ENCODE results near the gene LANCL1. TPM values are rescaled to one million over a fixed set of nuclear protein-coding genes. Genes with fewer than 3 reads are reported as not detected.

Gene LANCL1
- total RNA-seq, 1 experiment from 2014 or later, result 49.9 TPM

DNA sequence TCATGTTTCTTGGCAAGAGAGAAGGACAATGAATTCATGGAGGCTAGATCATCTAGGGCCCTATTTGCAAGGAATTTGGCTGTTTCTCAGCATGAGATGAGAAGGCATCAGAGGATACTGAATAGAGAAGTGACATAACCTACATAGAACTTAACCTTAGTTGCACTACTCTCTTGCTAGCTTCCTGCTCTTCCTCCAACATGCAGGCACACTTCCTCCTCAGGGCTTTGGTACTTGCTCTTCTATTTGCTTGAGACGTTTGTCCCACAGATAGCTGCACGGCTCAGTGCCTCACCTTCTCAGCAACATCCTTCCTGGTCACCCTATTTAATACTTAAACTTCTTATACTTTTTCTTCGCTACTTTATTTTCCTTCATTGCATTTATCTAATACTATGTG, 20.0 kb upstream of the LANCL1 start:
- no peak overlapping the region for H3K27ac Mint-ChIP-seq
- WGBS (ENCODE audit: extremely low coverage, insufficient read length, low lambda C conversion rate), result 100% methylated on average over 1 of the region's 3 CpGs
- H3K23me2 ChIP-seq (ENCODE audit: insufficient read length, low read depth, low read length, poor library complexity, severe bottlenecking), result no peaks in the 10 kb centered on the region
- peaks cover 4 to 7% of the 10 kb centered on the region in 2 experiments; a peak in 3 of 4 replicates for H3K4me1 Mint-ChIP-seq
- no peak overlapping the region for H2AFZ ChIP-seq (ENCODE audit: low read length)
- no peak overlapping the region for H3K4ac ChIP-seq (ENCODE audit: low read depth, low read length)
- H3K9ac ChIP-seq (ENCODE audit: extremely low read depth, insufficient read length, low read length), result no peak overlapping the region
- H4K5ac ChIP-seq (ENCODE audit: insufficient read length, low read depth, low read length), result no peak overlapping the region
- no peak overlapping the region for H4K91ac ChIP-seq (ENCODE audit: insufficient read length, low read depth, low read length)
- H3K9me3 Mint-ChIP-seq, result peaks cover 2 to 15% of the 10 kb centered on the region in 2 experiments; a peak in 4 of 5 replicates
- no peak overlapping the region for H3K23ac ChIP-seq (ENCODE audit: insufficient read length, low read depth, low read length)
- H3K79me1 ChIP-seq (ENCODE audit: insufficient read depth, low read depth, low read length, poor library complexity, severe bottlenecking), result no peaks in the 10 kb centered on the region
- H3K4me1 ChIP-seq (ENCODE audit: insufficient read depth, low read length), result no peaks in the 10 kb centered on the region; the same call in 1 of the 2 replicates
- H3K4me3 Mint-ChIP-seq, result no peak overlapping the region
- no peak overlapping the region for H3K18ac ChIP-seq (ENCODE audit: insufficient read length, low read depth, low read length)
- H3K36me3 Mint-ChIP-seq (ENCODE audit: insufficient read depth in 1 of 3, low read depth in 3 of 3), result peaks cover 0 to 17% (median 9%) of the 10 kb centered on the region in 3 experiments; a peak in 5 of 7 replicates
- H3K79me2 ChIP-seq (ENCODE audit: insufficient read depth, low read length), result no peaks in the 10 kb centered on the region
- H3K27me3 ChIP-seq (ENCODE audit: insufficient read depth, low read length), result no peaks in the 10 kb centered on the region
- H2BK12ac ChIP-seq (ENCODE audit: insufficient read length, low read depth, low read length), result no peak overlapping the region
- no peak overlapping the region for H4K8ac ChIP-seq (replicated peaks; ENCODE audit: insufficient read length, low read depth, low read length)
- H3K27ac ChIP-seq (ENCODE audit: insufficient read length, low read depth, low read length), result no peak overlapping the region
- TF ChIP-seq, protein P1, sequence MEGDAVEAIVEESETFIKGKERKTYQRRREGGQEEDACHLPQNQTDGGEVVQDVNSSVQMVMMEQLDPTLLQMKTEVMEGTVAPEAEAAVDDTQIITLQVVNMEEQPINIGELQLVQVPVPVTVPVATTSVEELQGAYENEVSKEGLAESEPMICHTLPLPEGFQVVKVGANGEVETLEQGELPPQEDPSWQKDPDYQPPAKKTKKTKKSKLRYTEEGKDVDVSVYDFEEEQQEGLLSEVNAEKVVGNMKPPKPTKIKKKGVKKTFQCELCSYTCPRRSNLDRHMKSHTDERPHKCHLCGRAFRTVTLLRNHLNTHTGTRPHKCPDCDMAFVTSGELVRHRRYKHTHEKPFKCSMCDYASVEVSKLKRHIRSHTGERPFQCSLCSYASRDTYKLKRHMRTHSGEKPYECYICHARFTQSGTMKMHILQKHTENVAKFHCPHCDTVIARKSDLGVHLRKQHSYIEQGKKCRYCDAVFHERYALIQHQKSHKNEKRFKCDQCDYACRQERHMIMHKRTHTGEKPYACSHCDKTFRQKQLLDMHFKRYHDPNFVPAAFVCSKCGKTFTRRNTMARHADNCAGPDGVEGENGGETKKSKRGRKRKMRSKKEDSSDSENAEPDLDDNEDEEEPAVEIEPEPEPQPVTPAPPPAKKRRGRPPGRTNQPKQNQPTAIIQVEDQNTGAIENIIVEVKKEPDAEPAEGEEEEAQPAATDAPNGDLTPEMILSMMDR (conservative IDR thresholded peaks at IDR 0.05), result no peak
- no peaks in the 10 kb centered on the region for H3K27me3 Mint-ChIP-seq (ENCODE audit: low read depth)
- H3K14ac ChIP-seq (ENCODE audit: insufficient read depth, low read length), result no peak overlapping the region
- no peaks in the 10 kb centered on the region for H4K20me1 ChIP-seq (ENCODE audit: control insufficient read depth, insufficient read depth, insufficient read length)
- H2BK5ac ChIP-seq (ENCODE audit: insufficient read length, low read length), result no peak overlapping the region
- H2BK15ac ChIP-seq (ENCODE audit: low read depth, low read length), result no peak overlapping the region
- no peak overlapping the region for H2BK20ac ChIP-seq (ENCODE audit: low read depth, low read length, poor library complexity, severe bottlenecking)
- H3K9me3 ChIP-seq (ENCODE audit: control insufficient read depth, low read depth, low read length), result no peaks in the 10 kb centered on the region
- H2BK120ac ChIP-seq (ENCODE audit: low read depth, low read length, poor library complexity, severe bottlenecking), result no peak overlapping the region
- H3K4me2 ChIP-seq (ENCODE audit: insufficient read depth, insufficient read length, low read length), result no peak overlapping the region
- no peak overlapping the region for H3K56ac ChIP-seq (ENCODE audit: insufficient read length, low read depth, low read length)
- DNase-seq, result no peak
- no peak overlapping the region for H3T11ph ChIP-seq (ENCODE audit: low read length)
- H2AK5ac ChIP-seq (ENCODE audit: insufficient read length, low read length), result no peak overlapping the region

Data from H9 (cell line).